ENCODE measurements around the gene GCFC2. TPM values are rescaled to one million over a fixed set of nuclear protein-coding genes. Genes with fewer than 3 reads are reported as not detected.

The GCFC2 gene
- total RNA-seq, 1 experiment from 2014 or later: 18.3 TPM

GRCh38 chr2:75752828-75753227 is 42.1 kb upstream of the GCFC2 start:
- Histone ChIP-seq H2BK12ac (ENCODE audit: insufficient read length, low read depth, low read length) (no peak overlapping the region), H3K79me2 (ENCODE audit: insufficient read depth, low read length) (no peaks in the 10 kb centered on the region), H3K27ac (ENCODE audit: insufficient read length, low read depth, low read length) (no peak overlapping the region), H3K27me3 (ENCODE audit: insufficient read depth, low read length) (no peaks in the 10 kb centered on the region), H4K20me1 (ENCODE audit: control insufficient read depth, insufficient read depth, insufficient read length) (no peaks in the 10 kb centered on the region), H2BK15ac (ENCODE audit: low read depth, low read length) (no peak overlapping the region), H3K4me2 (ENCODE audit: insufficient read depth, insufficient read length, low read length) (no peak overlapping the region), H2BK120ac (ENCODE audit: low read depth, low read length, poor library complexity, severe bottlenecking) (no peak overlapping the region), H3K14ac (ENCODE audit: insufficient read depth, low read length) (no peak overlapping the region), H3K56ac (ENCODE audit: insufficient read length, low read depth, low read length) (no peak overlapping the region), H4K91ac (ENCODE audit: insufficient read length, low read depth, low read length) (no peak overlapping the region), H3K23ac (ENCODE audit: insufficient read length, low read depth, low read length) (no peak overlapping the region), H2BK5ac (ENCODE audit: insufficient read length, low read length) (no peak overlapping the region), H3K4me1 (ENCODE audit: insufficient read depth, low read length) (peaks cover 2% of the 10 kb centered on the region; the same call in 1 of the 2 replicates), H4K5ac (ENCODE audit: insufficient read length, low read depth, low read length) (no peak overlapping the region), H3T11ph (ENCODE audit: low read length) (no peak overlapping the region), H3K9ac (ENCODE audit: extremely low read depth, insufficient read length, low read length) (no peak overlapping the region), H2AK5ac (ENCODE audit: insufficient read length, low read length) (no peak overlapping the region), H2BK20ac (ENCODE audit: low read depth, low read length, poor library complexity, severe bottlenecking) (no peak overlapping the region), H4K8ac (replicated peaks; ENCODE audit: insufficient read length, low read depth, low read length) (no peak overlapping the region), H3K4ac (ENCODE audit: low read depth, low read length) (no peak overlapping the region), H3K18ac (ENCODE audit: insufficient read length, low read depth, low read length) (no peak overlapping the region), H2AFZ (ENCODE audit: low read length) (no peak overlapping the region), H3K79me1 (ENCODE audit: insufficient read depth, low read depth, low read length, poor library complexity, severe bottlenecking) (no peaks in the 10 kb centered on the region), H3K9me3 (ENCODE audit: control insufficient read depth, low read depth, low read length) (no peaks in the 10 kb centered on the region), H3K23me2 (ENCODE audit: insufficient read length, low read depth, low read length, poor library complexity, severe bottlenecking) (no peaks in the 10 kb centered on the region)
- DNase-seq: no peak
- Mint-ChIP-seq H3K4me3 (no peak overlapping the region), H3K4me1 (peaks cover 26 to 31% of the 10 kb centered on the region in 2 experiments), H3K27ac (no peak overlapping the region), H3K9me3 (peaks cover 0 to 4% of the 10 kb centered on the region in 2 experiments; a peak in 1 of 5 replicates), H3K36me3 (ENCODE audit: insufficient read depth in 1 of 3, low read depth in 3 of 3) (no peaks in the 10 kb centered on the region), H3K27me3 (ENCODE audit: low read depth) (no peaks in the 10 kb centered on the region)
- WGBS (ENCODE audit: extremely low coverage, insufficient read length, low lambda C conversion rate): no CpG with 5 or more reads among the region's 1 CpG
- TF ChIP-seq, protein P1, sequence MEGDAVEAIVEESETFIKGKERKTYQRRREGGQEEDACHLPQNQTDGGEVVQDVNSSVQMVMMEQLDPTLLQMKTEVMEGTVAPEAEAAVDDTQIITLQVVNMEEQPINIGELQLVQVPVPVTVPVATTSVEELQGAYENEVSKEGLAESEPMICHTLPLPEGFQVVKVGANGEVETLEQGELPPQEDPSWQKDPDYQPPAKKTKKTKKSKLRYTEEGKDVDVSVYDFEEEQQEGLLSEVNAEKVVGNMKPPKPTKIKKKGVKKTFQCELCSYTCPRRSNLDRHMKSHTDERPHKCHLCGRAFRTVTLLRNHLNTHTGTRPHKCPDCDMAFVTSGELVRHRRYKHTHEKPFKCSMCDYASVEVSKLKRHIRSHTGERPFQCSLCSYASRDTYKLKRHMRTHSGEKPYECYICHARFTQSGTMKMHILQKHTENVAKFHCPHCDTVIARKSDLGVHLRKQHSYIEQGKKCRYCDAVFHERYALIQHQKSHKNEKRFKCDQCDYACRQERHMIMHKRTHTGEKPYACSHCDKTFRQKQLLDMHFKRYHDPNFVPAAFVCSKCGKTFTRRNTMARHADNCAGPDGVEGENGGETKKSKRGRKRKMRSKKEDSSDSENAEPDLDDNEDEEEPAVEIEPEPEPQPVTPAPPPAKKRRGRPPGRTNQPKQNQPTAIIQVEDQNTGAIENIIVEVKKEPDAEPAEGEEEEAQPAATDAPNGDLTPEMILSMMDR (conservative IDR thresholded peaks at IDR 0.05): no peak
